Type B pancreatic cell (in vitro differentiated cells): Measurements from ENCODE around the gene PRKAB2. TPM values are rescaled to one million over a fixed set of nuclear protein-coding genes. Genes with fewer than 3 reads are reported as not detected.
"Not testable (repeated sequence)": the region's sequence is repeated elsewhere in the genome, so short reads cannot be mapped to it uniquely, and the experiment has no call there.

Experiments used
- DNase-seq: peaks from one replicate; pipeline ENCODE4 v3.0.0; 2021; ENCODE audit warnings: mixed read lengths; ENCODE audit not compliant: unreplicated experiment; ENCODE audit errors: extremely low spot score
- H3K27ac Mint-ChIP-seq: 2 replicates; pipeline ENCODE4 v1.8.0; 2021; ENCODE audit warnings: mild to moderate bottlenecking, mixed read lengths
- H3K27me3 Mint-ChIP-seq: 2 replicates; pipeline ENCODE4 v1.8.0; 2021; ENCODE audit warnings: mixed read lengths
- H3K36me3 Mint-ChIP-seq: 2 replicates; pipeline ENCODE4 v1.8.0; 2021; ENCODE audit warnings: mixed read lengths
- H3K4me1 Mint-ChIP-seq: one replicate; pipeline ENCODE4 v1.8.0; 2021; ENCODE audit warnings: mixed read lengths; ENCODE audit not compliant: unreplicated experiment
- H3K4me3 Mint-ChIP-seq: 2 replicates; pipeline ENCODE4 v1.8.0; 2021; ENCODE audit warnings: mild to moderate bottlenecking, mixed read lengths
- H3K9me3 Mint-ChIP-seq: 2 replicates; pipeline ENCODE4 v1.8.0; 2021; ENCODE audit warnings: mixed read lengths
- total RNA-seq: library from RNA; stranded (reverse); gene quantifications from 2 replicates; pipeline ENCODE4 v1.2.1, GENCODE V29; 2021; ENCODE audit warnings: low replicate concordance
- TF ChIP-seq, protein P1 (sequence below): fragments of 200-600 bp; sonication (generic); conservative IDR thresholded peaks from 2 replicates; pipeline ENCODE4 v1.5.0; 2021; ENCODE audit warnings: antibody characterized with exemption, mild to moderate bottlenecking

PRKAB2 gene
- total RNA-seq, 1 donor from 2014 or later, result 23.1 TPM

DNA sequence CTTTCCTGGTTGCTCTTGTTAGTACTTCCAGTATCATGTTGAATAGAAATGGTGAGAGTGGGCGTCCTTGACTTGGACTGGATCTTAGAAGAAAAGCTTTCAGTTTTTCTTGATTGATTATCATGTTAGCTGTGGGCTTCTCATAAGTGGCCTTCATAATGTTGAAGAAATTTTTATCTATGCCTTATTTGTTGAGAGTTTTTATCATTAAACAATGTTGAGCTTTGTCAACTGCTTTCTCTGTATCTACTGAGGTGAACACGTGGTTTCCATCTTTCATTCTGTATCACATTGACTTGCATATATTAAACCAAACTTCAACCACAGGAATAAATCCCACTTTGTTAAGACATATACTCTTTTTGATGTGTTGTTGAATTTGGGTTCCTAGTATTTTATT lies 29.4 kb downstream of the PRKAB2 start:
- Mint-ChIP-seq H3K4me1 (no peaks in the 10 kb centered on the region), H3K4me3 (no peak overlapping the region), H3K36me3 (no peaks in the 10 kb centered on the region), H3K27me3 (peaks cover 5% of the 10 kb centered on the region), H3K27ac (no peak overlapping the region), H3K9me3 (no peaks in the 10 kb centered on the region)
- TF ChIP-seq, protein P1, sequence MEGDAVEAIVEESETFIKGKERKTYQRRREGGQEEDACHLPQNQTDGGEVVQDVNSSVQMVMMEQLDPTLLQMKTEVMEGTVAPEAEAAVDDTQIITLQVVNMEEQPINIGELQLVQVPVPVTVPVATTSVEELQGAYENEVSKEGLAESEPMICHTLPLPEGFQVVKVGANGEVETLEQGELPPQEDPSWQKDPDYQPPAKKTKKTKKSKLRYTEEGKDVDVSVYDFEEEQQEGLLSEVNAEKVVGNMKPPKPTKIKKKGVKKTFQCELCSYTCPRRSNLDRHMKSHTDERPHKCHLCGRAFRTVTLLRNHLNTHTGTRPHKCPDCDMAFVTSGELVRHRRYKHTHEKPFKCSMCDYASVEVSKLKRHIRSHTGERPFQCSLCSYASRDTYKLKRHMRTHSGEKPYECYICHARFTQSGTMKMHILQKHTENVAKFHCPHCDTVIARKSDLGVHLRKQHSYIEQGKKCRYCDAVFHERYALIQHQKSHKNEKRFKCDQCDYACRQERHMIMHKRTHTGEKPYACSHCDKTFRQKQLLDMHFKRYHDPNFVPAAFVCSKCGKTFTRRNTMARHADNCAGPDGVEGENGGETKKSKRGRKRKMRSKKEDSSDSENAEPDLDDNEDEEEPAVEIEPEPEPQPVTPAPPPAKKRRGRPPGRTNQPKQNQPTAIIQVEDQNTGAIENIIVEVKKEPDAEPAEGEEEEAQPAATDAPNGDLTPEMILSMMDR, result no peak
- DNase-seq, result no peak

DNA sequence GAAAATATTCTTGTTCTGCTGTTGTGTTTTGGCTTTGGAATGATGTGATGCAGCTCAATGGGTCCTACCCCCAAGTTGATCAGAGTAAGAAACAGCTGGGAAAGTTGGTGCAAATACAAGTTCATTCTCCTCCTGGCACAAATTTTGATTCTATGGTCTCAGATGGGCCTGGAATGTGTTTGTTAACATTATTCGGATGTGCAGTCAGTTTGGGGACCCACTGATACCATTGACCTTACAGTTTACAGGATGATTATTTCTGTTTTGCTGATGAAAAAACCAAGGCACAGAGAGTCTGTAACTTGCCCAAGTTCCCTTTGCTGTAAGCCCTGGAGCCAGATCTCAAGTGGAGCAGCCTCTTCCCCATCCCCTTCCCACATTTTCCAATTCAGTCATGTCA lies 41.5 kb downstream of the PRKAB2 start:
- H3K9me3 Mint-ChIP-seq, H3K4me3 Mint-ChIP-seq, H3K27me3 Mint-ChIP-seq, H3K36me3 Mint-ChIP-seq, H3K27ac Mint-ChIP-seq, H3K4me1 Mint-ChIP-seq, DNase-seq: not testable (repeated sequence)

DNA sequence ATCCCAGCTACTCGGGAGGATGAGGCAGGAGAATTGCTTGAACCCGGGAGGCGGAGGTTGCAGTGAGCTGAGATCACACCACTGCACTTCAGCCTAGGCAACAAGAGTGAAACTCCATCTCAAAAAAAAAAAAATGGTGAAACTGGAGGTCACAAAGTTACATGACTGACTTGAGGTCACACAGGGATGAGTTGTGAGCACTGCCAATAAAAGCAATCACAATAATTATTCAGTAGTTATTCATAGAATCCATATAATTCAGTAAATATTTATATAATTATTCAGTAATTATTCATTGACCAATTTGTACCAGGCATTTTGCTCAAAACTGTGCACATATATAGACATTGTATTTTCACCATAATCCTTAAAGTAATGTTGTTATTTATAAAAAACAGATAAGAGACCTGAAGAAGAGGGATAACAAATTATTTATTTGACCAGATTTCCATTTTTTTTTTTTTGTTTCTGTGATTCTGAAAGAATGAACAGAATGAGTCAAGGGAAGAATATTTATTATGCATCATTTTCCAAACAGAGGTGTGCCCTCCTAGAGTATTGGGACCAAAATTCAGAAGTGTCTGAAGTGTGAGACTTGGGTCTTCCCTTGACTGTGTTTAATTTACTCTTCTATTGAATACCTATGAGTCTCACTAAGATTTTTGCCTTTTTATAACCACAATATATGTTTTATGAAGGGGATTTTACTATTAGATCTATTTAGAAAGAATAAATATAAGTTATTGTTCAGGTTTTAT lies 43.0 kb downstream of the PRKAB2 start:
- Mint-ChIP-seq H3K36me3 (no peaks in the 10 kb centered on the region), H3K27ac (no peak overlapping the region), H3K4me1 (no peaks in the 10 kb centered on the region), H3K9me3 (no peaks in the 10 kb centered on the region), H3K27me3 (peaks cover 3% of the 10 kb centered on the region), H3K4me3 (no peak overlapping the region)
- no peak for DNase-seq
- TF ChIP-seq, protein P1, result no peak

DNA sequence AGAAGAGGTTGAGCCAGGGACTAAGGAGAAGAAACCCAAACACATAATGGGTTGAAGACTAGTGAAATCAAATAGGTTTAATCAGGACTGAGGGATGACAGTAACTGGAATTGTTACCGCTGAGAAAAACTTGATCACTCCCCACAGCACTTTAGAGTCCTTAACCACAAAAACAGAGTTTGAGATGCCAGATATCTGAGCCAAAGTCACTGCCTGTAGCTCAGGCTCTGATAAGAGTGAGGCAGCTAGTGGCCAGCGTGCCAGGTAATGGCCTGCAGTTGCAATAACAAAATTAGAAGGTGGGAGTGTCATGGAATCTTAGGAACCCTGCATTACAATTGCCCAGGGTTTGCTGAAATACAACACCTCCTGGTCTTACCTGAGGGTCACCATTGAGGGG lies 48.0 kb downstream of the PRKAB2 start:
- DNase-seq, result no peak
- peaks cover 8% of the 10 kb centered on the region for H3K27me3 Mint-ChIP-seq
- H3K27ac Mint-ChIP-seq, result no peak overlapping the region
- H3K4me3 Mint-ChIP-seq, result no peak overlapping the region
- H3K4me1 Mint-ChIP-seq, result no peaks in the 10 kb centered on the region
- TF ChIP-seq, protein P1, result no peak
- no peaks in the 10 kb centered on the region for H3K9me3 Mint-ChIP-seq
- no peaks in the 10 kb centered on the region for H3K36me3 Mint-ChIP-seq

DNA sequence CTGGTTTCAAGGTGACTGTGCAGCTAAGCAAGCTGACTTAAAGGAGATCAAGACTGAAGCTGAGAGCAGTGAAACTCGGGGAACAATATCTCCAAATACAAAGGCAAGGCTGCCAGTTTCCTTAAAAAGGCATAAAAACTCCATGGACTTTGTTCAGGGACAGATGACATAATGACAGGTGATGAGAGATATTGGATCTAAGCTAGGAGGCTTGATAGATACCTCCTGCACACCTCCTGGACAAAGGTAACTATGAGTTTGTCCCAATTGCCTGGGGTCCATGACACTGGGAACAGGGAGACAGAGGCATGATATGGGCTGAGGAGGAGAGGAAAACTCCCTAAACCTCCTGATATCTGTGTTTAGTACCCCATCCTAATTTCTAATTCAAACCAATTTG lies 55.2 kb downstream of the PRKAB2 start:
- H3K9me3 Mint-ChIP-seq, result no peaks in the 10 kb centered on the region

DNA sequence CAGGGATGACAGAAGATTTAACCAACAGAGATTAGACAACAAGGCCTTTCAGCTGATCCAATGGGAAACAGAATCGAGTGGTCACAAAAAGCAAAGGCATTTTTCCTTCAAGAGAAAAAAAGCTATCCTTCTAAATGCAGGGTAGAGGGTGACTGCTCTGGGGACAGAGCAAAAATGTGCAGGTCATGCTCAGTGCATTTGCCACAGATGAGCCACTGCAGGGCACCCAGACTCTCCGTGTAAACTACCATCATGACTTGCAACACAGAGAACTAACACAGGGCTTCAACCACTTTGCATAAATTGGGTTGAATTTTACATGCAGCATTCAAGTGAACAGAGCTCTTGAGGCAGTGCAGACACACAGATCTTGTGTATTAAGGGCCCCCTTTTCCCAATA lies 56.8 kb downstream of the PRKAB2 start:
- H3K4me1 Mint-ChIP-seq, result no peaks in the 10 kb centered on the region
- DNase-seq, result no peak

More for the DNA sequence above, 55.2 kb downstream of the PRKAB2 start:
- H3K27ac Mint-ChIP-seq, result no peak overlapping the region
- TF ChIP-seq, protein P1, result no peak
- peaks cover 4% of the 10 kb centered on the region for H3K27me3 Mint-ChIP-seq
- no peak overlapping the region for H3K4me3 Mint-ChIP-seq
- no peaks in the 10 kb centered on the region for H3K4me1 Mint-ChIP-seq
- no peak for DNase-seq
- H3K36me3 Mint-ChIP-seq, result no peaks in the 10 kb centered on the region

DNA sequence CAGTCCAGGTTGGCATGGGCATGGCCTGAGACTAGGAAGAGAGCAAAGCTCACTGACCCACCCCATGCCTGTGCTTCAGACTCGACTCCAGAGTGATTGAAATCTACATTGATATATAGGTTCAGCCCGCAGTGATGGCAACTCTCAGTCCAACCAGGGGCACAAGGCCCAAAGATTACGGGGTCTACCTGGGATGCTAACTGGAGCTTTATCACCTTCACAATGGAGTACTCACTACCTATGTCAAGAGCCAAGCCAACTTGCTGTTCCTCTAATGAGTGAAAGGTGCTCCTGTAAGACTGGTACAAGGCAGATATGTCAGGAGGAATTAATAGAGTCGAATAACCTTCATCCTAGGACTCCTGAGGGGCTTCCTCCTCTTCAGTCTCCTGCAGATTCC lies 57.2 kb downstream of the PRKAB2 start:
- not testable (repeated sequence) for DNase-seq, H3K9me3 Mint-ChIP-seq, H3K27ac Mint-ChIP-seq, H3K27me3 Mint-ChIP-seq, H3K4me1 Mint-ChIP-seq, H3K4me3 Mint-ChIP-seq, H3K36me3 Mint-ChIP-seq

More for the DNA sequence above, 56.8 kb downstream of the PRKAB2 start:
- H3K27me3 Mint-ChIP-seq, result no peaks in the 10 kb centered on the region
- no peak overlapping the region for H3K27ac Mint-ChIP-seq
- no peaks in the 10 kb centered on the region for H3K9me3 Mint-ChIP-seq
- no peak overlapping the region for H3K4me3 Mint-ChIP-seq
- TF ChIP-seq, protein P1, result no peak
- no peaks in the 10 kb centered on the region for H3K36me3 Mint-ChIP-seq

DNA sequence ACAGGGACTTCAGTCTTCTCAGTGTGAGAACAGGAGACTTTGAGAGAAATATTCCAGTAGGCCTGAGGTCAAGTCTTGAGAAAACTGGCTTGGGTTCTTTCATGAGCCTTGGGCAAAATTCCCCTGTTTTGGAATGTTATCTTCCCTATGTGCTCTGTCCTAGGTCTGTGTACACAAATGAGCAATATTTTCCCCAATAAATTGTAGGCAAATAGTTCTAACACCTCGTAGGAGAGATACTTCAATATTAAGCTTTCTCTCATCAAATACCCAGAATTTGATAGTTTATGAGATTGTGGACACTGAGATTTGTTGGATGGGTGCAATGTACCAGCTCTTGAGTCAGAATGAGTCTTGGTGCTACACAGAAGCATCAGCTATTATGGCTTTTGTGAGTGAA lies 57.9 kb downstream of the PRKAB2 start:
- H3K4me3 Mint-ChIP-seq, DNase-seq, H3K9me3 Mint-ChIP-seq, H3K27me3 Mint-ChIP-seq, H3K36me3 Mint-ChIP-seq, H3K4me1 Mint-ChIP-seq, H3K27ac Mint-ChIP-seq: not testable (repeated sequence)
